ENCODE measurements around the gene ATAD1. TPM values are rescaled to one million over a fixed set of nuclear protein-coding genes. Genes with fewer than 3 reads are reported as not detected.

The ATAD1 gene
- total RNA-seq, 1 experiment from 2014 or later, result 46.7 TPM

DNA sequence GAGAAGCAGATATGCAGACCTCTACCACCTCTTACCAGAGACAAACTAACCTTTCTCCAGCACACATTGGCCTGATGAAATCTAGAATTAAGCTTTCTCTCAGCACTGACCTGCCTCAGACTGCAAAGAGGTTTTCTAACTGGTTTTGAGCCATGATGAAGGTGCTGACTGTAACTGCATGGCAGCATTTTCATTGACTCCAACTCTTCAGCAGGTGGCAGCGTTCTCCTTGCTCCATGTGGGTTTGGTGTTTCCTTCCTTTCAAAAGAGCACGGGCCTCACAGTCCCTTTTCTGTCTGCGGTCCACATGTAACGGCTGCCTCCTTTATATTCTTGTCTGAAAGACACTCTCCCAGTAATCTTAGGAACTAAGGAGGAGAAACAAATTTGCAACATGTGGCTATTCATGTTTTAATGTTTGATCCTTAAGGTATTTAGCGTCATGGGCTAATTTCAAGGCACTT, 32.7 kb upstream of the ATAD1 start (continued):
- TF ChIP-seq, protein P1, sequence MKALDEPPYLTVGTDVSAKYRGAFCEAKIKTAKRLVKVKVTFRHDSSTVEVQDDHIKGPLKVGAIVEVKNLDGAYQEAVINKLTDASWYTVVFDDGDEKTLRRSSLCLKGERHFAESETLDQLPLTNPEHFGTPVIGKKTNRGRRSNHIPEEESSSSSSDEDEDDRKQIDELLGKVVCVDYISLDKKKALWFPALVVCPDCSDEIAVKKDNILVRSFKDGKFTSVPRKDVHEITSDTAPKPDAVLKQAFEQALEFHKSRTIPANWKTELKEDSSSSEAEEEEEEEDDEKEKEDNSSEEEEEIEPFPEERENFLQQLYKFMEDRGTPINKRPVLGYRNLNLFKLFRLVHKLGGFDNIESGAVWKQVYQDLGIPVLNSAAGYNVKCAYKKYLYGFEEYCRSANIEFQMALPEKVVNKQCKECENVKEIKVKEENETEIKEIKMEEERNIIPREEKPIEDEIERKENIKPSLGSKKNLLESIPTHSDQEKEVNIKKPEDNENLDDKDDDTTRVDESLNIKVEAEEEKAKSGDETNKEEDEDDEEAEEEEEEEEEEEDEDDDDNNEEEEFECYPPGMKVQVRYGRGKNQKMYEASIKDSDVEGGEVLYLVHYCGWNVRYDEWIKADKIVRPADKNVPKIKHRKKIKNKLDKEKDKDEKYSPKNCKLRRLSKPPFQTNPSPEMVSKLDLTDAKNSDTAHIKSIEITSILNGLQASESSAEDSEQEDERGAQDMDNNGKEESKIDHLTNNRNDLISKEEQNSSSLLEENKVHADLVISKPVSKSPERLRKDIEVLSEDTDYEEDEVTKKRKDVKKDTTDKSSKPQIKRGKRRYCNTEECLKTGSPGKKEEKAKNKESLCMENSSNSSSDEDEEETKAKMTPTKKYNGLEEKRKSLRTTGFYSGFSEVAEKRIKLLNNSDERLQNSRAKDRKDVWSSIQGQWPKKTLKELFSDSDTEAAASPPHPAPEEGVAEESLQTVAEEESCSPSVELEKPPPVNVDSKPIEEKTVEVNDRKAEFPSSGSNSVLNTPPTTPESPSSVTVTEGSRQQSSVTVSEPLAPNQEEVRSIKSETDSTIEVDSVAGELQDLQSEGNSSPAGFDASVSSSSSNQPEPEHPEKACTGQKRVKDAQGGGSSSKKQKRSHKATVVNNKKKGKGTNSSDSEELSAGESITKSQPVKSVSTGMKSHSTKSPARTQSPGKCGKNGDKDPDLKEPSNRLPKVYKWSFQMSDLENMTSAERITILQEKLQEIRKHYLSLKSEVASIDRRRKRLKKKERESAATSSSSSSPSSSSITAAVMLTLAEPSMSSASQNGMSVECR (CRISPR knock-in tag; IDR thresholded peaks at IDR 0.05; ENCODE audit: borderline replicate concordance), result no peak
- TF ChIP-seq ETV6 (CRISPR knock-in tag; IDR thresholded peaks at IDR 0.05), result no peak
- no peak for TF ChIP-seq EMX1 (CRISPR knock-in tag; IDR thresholded peaks at IDR 0.05)
- no peak for TF ChIP-seq GABPB1 (CRISPR knock-in tag; IDR thresholded peaks at IDR 0.05)
- TF ChIP-seq, protein P2, sequence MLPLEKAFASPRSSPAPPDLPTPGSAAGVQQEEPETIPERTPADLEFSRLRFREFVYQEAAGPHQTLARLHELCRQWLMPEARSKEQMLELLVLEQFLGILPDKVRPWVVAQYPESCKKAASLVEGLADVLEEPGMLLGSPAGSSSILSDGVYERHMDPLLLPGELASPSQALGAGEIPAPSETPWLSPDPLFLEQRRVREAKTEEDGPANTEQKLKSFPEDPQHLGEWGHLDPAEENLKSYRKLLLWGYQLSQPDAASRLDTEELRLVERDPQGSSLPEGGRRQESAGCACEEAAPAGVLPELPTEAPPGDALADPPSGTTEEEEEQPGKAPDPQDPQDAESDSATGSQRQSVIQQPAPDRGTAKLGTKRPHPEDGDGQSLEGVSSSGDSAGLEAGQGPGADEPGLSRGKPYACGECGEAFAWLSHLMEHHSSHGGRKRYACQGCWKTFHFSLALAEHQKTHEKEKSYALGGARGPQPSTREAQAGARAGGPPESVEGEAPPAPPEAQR (CRISPR knock-in tag; IDR thresholded peaks at IDR 0.05), result no peak
- TF ChIP-seq ZNF396 (CRISPR knock-in tag; IDR thresholded peaks at IDR 0.05; ENCODE audit: borderline replicate concordance), result no peak
- TF ChIP-seq NFATC4 (CRISPR knock-in tag; IDR thresholded peaks at IDR 0.05), result no peak
- TF ChIP-seq, protein P3, sequence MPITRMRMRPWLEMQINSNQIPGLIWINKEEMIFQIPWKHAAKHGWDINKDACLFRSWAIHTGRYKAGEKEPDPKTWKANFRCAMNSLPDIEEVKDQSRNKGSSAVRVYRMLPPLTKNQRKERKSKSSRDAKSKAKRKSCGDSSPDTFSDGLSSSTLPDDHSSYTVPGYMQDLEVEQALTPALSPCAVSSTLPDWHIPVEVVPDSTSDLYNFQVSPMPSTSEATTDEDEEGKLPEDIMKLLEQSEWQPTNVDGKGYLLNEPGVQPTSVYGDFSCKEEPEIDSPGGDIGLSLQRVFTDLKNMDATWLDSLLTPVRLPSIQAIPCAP (CRISPR knock-in tag; IDR thresholded peaks at IDR 0.05), result no peak
- TF ChIP-seq, protein P4, sequence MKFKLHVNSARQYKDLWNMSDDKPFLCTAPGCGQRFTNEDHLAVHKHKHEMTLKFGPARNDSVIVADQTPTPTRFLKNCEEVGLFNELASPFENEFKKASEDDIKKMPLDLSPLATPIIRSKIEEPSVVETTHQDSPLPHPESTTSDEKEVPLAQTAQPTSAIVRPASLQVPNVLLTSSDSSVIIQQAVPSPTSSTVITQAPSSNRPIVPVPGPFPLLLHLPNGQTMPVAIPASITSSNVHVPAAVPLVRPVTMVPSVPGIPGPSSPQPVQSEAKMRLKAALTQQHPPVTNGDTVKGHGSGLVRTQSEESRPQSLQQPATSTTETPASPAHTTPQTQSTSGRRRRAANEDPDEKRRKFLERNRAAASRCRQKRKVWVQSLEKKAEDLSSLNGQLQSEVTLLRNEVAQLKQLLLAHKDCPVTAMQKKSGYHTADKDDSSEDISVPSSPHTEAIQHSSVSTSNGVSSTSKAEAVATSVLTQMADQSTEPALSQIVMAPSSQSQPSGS (CRISPR knock-in tag; IDR thresholded peaks at IDR 0.05; ENCODE audit: borderline replicate concordance, low read depth), result no peak
- TF ChIP-seq FOXK1 (CRISPR knock-in tag; IDR thresholded peaks at IDR 0.05), result no peak
- TF ChIP-seq, protein P5, sequence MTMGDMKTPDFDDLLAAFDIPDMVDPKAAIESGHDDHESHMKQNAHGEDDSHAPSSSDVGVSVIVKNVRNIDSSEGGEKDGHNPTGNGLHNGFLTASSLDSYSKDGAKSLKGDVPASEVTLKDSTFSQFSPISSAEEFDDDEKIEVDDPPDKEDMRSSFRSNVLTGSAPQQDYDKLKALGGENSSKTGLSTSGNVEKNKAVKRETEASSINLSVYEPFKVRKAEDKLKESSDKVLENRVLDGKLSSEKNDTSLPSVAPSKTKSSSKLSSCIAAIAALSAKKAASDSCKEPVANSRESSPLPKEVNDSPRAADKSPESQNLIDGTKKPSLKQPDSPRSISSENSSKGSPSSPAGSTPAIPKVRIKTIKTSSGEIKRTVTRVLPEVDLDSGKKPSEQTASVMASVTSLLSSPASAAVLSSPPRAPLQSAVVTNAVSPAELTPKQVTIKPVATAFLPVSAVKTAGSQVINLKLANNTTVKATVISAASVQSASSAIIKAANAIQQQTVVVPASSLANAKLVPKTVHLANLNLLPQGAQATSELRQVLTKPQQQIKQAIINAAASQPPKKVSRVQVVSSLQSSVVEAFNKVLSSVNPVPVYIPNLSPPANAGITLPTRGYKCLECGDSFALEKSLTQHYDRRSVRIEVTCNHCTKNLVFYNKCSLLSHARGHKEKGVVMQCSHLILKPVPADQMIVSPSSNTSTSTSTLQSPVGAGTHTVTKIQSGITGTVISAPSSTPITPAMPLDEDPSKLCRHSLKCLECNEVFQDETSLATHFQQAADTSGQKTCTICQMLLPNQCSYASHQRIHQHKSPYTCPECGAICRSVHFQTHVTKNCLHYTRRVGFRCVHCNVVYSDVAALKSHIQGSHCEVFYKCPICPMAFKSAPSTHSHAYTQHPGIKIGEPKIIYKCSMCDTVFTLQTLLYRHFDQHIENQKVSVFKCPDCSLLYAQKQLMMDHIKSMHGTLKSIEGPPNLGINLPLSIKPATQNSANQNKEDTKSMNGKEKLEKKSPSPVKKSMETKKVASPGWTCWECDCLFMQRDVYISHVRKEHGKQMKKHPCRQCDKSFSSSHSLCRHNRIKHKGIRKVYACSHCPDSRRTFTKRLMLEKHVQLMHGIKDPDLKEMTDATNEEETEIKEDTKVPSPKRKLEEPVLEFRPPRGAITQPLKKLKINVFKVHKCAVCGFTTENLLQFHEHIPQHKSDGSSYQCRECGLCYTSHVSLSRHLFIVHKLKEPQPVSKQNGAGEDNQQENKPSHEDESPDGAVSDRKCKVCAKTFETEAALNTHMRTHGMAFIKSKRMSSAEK (CRISPR knock-in tag; IDR thresholded peaks at IDR 0.05; ENCODE audit: borderline replicate concordance), result no peak

DNA sequence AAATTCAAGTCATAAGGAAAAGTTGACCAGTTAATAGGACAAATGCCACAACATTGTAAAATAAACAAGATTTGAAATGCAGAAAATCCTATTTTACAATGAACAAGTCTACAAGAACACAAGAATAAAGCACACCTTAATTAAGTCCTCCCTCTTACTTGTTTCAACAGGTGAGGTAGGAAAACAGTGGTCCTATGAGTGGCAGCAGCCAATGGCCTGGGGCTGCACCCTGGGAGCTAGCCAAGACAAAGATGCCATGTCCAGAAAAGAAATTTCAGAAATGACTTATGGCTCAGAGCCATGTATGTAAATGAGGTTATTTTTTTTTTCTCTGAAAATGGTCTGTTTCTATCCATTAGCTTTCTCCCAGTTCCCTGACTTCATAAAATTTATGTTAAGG, 31.0 kb upstream of the ATAD1 start:
- no peak overlapping the region for H3K27ac Mint-ChIP-seq
- ChIA-PET POLR2A (no interaction called here), CTCF (no interaction called here)
- DNase-seq (ENCODE audit: low spot score) (no peak), ATAC-seq (no peak)
- H3K4me1 Mint-ChIP-seq, result peaks cover 13% of the 10 kb centered on the region
- H3K4me3 Mint-ChIP-seq, result no peak overlapping the region
- no peaks in the 10 kb centered on the region for H3K9me3 Mint-ChIP-seq
- no peaks in the 10 kb centered on the region for H3K27me3 Mint-ChIP-seq (ENCODE audit: low read depth)
- no peaks in the 10 kb centered on the region for H3K36me3 Mint-ChIP-seq
- TF ChIP-seq ETV6 (CRISPR knock-in tag; IDR thresholded peaks at IDR 0.05) (no peak), GABPB1 (CRISPR knock-in tag; IDR thresholded peaks at IDR 0.05) (no peak), KAT7 (CRISPR knock-in tag; IDR thresholded peaks at IDR 0.05; ENCODE audit: borderline replicate concordance) (no peak), NFE2L1 (CRISPR knock-in tag; IDR thresholded peaks at IDR 0.05) (no peak), ZBTB21 (CRISPR knock-in tag; IDR thresholded peaks at IDR 0.05; ENCODE audit: borderline replicate concordance) (no peak), TP53 (CRISPR knock-in tag; IDR thresholded peaks at IDR 0.05) (no peak), SP1 (CRISPR knock-in tag; conservative IDR thresholded peaks at IDR 0.05) (no peak), CBFB (CRISPR knock-in tag; IDR thresholded peaks at IDR 0.05; ENCODE audit: low read depth) (no peak)
- TF ChIP-seq, protein P6, sequence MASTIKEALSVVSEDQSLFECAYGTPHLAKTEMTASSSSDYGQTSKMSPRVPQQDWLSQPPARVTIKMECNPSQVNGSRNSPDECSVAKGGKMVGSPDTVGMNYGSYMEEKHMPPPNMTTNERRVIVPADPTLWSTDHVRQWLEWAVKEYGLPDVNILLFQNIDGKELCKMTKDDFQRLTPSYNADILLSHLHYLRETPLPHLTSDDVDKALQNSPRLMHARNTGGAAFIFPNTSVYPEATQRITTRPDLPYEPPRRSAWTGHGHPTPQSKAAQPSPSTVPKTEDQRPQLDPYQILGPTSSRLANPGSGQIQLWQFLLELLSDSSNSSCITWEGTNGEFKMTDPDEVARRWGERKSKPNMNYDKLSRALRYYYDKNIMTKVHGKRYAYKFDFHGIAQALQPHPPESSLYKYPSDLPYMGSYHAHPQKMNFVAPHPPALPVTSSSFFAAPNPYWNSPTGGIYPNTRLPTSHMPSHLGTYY (CRISPR knock-in tag; IDR thresholded peaks at IDR 0.05), result no peak
- TF ChIP-seq, protein P7, sequence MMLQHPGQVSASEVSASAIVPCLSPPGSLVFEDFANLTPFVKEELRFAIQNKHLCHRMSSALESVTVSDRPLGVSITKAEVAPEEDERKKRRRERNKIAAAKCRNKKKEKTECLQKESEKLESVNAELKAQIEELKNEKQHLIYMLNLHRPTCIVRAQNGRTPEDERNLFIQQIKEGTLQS (CRISPR knock-in tag; conservative IDR thresholded peaks at IDR 0.05), result no peak
- TF ChIP-seq, protein P2 (CRISPR knock-in tag; IDR thresholded peaks at IDR 0.05), result no peak
- TF ChIP-seq, protein P8, sequence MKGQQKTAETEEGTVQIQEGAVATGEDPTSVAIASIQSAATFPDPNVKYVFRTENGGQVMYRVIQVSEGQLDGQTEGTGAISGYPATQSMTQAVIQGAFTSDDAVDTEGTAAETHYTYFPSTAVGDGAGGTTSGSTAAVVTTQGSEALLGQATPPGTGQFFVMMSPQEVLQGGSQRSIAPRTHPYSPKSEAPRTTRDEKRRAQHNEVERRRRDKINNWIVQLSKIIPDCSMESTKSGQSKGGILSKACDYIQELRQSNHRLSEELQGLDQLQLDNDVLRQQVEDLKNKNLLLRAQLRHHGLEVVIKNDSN (CRISPR knock-in tag; IDR thresholded peaks at IDR 0.05), result no peak

Measured in WTC11 (cell line).